Activated CD4-positive, alpha-beta T cell treated with anti-CD3 and anti-CD28 coated beads for 36 hours (primary cell): ENCODE measurements around the gene DPH3. TPM values are rescaled to one million over a fixed set of nuclear protein-coding genes. Genes with fewer than 3 reads are reported as not detected.

Source experiments
- ATAC-seq: fragments of 200-7000 bp; cut with Tn5 transposase; one replicate; pipeline ENCODE4 v1.10.0; 2021; ENCODE audit warnings: mild to moderate bottlenecking, moderate library complexity
- CTCF ChIA-PET: fragments of 350-600 bp; sonication (Branson Sonifier 250); formaldehyde crosslinking; loops from one replicate; lab custom pipeline; 2021; ENCODE audit warnings: antibody characterized with exemption; lab: Charles Lee
- POLR2A ChIA-PET: fragments of 350-600 bp; sonication (Branson Sonifier 250); formaldehyde crosslinking; loops from one replicate; lab custom pipeline; 2021; ENCODE audit warnings: antibody characterized with exemption, inconsistent platforms; lab: Charles Lee
- DNase-seq: peaks from one replicate; pipeline ENCODE4 v3.0.0-alpha.2; 2020
- H3K27ac Mint-ChIP-seq: one replicate; pipeline ENCODE4 v1.8.0; 2021; ENCODE audit warnings: mixed read lengths
- H3K27me3 Mint-ChIP-seq: one replicate; pipeline ENCODE4 v1.8.0; 2021; ENCODE audit warnings: mixed read lengths
- H3K36me3 Mint-ChIP-seq: one replicate; pipeline ENCODE4 v1.8.0; 2021; ENCODE audit warnings: low read depth, mixed read lengths
- H3K4me1 Mint-ChIP-seq: one replicate; pipeline ENCODE4 v1.8.0; 2021; ENCODE audit warnings: mixed read lengths
- H3K4me3 Mint-ChIP-seq: one replicate; pipeline ENCODE4 v1.8.0; 2021; ENCODE audit warnings: mild to moderate bottlenecking, moderate library complexity, mixed read lengths
- H3K9me3 Mint-ChIP-seq: one replicate; pipeline ENCODE4 v1.8.0; 2021; ENCODE audit warnings: low read depth, mixed read lengths
- intact Hi-C, 2 experiments: fragments of 100-400 bp; cut with DNase I in 1 of 2; cut with micrococcal nuclease in 1 of 2; formaldehyde crosslinking; loops; one replicate each; pipeline versions ENCODE4 v1.14.2 to v1.15.1; 2022 to 2024; cut with DNase I, micrococcal nuclease
- total RNA-seq, 2 experiments: library from RNA; stranded (reverse); gene quantifications; one replicate each; pipeline ENCODE4 v1.2.3, GENCODE V29; 2021

DPH3 gene
- total RNA-seq, 2 experiments from 2014 or later = 13.0 to 17.8 TPM

- H3K27ac Mint-ChIP-seq = no peak overlapping the region
- no peaks in the 10 kb centered on the region for H3K9me3 Mint-ChIP-seq
- ChIA-PET POLR2A (no interaction called here), CTCF (no interaction called here)
- H3K36me3 Mint-ChIP-seq = no peaks in the 10 kb centered on the region
- no peak overlapping the region for H3K4me3 Mint-ChIP-seq
- peaks cover 10% of the 10 kb centered on the region for H3K4me1 Mint-ChIP-seq
- no peak for DNase-seq
- H3K27me3 Mint-ChIP-seq = no peaks in the 10 kb centered on the region
- ATAC-seq = no peak
- intact Hi-C loops = loop anchor here (2.0 to 5.0 kb wide), 2 partner anchors 618 to 619 kb away; no protein-coding TSS in a partner anchor
These were observed 14.9 kb downstream of the DPH3 start for GRCh38 chr3:16249886-16250285.

GRCh38 chr3:16249336-16249735 is 15.4 kb downstream of the DPH3 start:
- intact Hi-C loops = loop anchor here (2.0 to 5.0 kb wide), 2 partner anchors 617 to 619 kb away; no protein-coding TSS in a partner anchor
- Mint-ChIP-seq H3K27ac (no peak overlapping the region), H3K9me3 (no peaks in the 10 kb centered on the region), H3K36me3 (no peaks in the 10 kb centered on the region), H3K4me1 (peaks cover 8% of the 10 kb centered on the region), H3K4me3 (no peak overlapping the region), H3K27me3 (no peaks in the 10 kb centered on the region)
- ATAC-seq (no peak), DNase-seq (peak; percentile 62)
- POLR2A ChIA-PET = no interaction called here
- CTCF ChIA-PET = interaction anchor here (1.0 to 4.2 kb wide), 2 partner anchors 201 to 203 kb away, joined by 4 to 32 read pairs; no protein-coding TSS in a partner anchor

DNA sequence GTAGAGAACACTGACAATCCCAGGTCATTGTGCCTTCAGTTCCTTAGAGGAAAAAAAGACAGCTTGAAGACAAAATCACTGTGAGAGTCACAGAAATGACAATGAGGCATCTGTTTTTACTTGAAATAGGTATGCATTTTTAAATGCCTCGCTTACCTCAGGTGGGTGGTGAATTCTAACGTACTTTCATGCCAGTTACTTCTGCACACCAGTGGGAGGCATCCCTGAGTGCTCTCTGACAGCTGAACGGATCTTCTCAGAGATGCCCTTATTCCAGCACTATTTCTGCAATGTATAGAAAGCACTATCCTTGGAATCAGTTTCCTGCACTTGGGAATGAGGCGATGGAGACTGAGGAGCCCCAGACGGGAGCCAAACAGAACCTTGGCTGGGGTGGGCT is 16.2 kb downstream of the DPH3 start:
- ChIA-PET POLR2A (no interaction called here), CTCF (interaction anchor here (0.7 to 4.2 kb wide), 20 partner anchors 9 to 337 kb away, joined by 3 to 32 read pairs (median 4); no protein-coding TSS in a partner anchor)
- no peaks in the 10 kb centered on the region for H3K27me3 Mint-ChIP-seq
- intact Hi-C loops = loop anchor here (2.0 to 5.0 kb wide), 2 partner anchors 616 to 618 kb away; no protein-coding TSS in a partner anchor
- no peaks in the 10 kb centered on the region for H3K9me3 Mint-ChIP-seq
- DNase-seq (no peak), ATAC-seq (no peak)
- no peak overlapping the region for H3K27ac Mint-ChIP-seq
- no peak overlapping the region for H3K4me3 Mint-ChIP-seq
- H3K36me3 Mint-ChIP-seq = no peaks in the 10 kb centered on the region
- H3K4me1 Mint-ChIP-seq = peaks cover 14% of the 10 kb centered on the region

- CTCF ChIA-PET = interaction anchor here (0.7 to 4.2 kb wide), 19 partner anchors 10 to 427 kb away, joined by 3 to 32 read pairs (median 4); partner anchors contain the start of genes DPH3 and OXNAD1
- intact Hi-C loops = loop anchor here (1.0 to 5.0 kb wide), 8 partner anchors 69 to 1045 kb away; no protein-coding TSS in a partner anchor
- Mint-ChIP-seq H3K4me1 (peaks cover 17% of the 10 kb centered on the region), H3K9me3 (no peaks in the 10 kb centered on the region), H3K27me3 (no peaks in the 10 kb centered on the region), H3K27ac (no peak overlapping the region), H3K4me3 (no peak overlapping the region), H3K36me3 (no peaks in the 10 kb centered on the region)
- POLR2A ChIA-PET = no interaction called here
- DNase-seq (peak; percentile 88), ATAC-seq (peak; percentile 83)
These were observed 17.3 kb downstream of the DPH3 start for GRCh38 chr3:16247282-16248061.

DNA sequence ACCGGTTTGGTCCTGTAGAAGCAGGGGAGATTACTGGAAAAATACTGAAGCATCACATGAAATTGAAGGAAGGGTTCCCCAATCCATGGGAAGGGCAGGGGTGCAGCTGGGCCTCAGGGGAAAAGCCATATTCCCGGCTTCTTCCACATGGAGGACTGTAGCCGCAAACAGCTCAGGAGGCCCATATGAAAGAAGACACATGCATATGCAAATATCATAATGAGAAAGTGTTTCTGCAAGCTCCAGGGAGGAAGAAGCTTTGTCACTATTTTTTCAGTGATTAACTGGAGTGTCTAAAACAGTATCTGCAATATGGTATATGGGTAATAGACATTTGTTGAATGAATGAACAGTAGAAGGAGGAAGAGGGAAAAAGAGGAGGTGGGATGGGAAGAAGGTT is 19.1 kb downstream of the DPH3 start:
- Mint-ChIP-seq H3K9me3 (no peaks in the 10 kb centered on the region), H3K27ac (no peak overlapping the region), H3K4me1 (peaks cover 20% of the 10 kb centered on the region), H3K4me3 (no peak overlapping the region), H3K36me3 (no peaks in the 10 kb centered on the region), H3K27me3 (no peaks in the 10 kb centered on the region)
- ATAC-seq = no peak
- DNase-seq = no peak
- intact Hi-C loops = loop anchor here (2.0 to 5.0 kb wide), 2 partner anchors 387 to 613 kb away; no protein-coding TSS in a partner anchor
- CTCF ChIA-PET = interaction anchor here (0.6 to 4.2 kb wide), 7 partner anchors 18 to 263 kb away, joined by 3 to 32 read pairs (median 3); partner anchors contain the start of gene GALNT15
- POLR2A ChIA-PET = no interaction called here

DNA sequence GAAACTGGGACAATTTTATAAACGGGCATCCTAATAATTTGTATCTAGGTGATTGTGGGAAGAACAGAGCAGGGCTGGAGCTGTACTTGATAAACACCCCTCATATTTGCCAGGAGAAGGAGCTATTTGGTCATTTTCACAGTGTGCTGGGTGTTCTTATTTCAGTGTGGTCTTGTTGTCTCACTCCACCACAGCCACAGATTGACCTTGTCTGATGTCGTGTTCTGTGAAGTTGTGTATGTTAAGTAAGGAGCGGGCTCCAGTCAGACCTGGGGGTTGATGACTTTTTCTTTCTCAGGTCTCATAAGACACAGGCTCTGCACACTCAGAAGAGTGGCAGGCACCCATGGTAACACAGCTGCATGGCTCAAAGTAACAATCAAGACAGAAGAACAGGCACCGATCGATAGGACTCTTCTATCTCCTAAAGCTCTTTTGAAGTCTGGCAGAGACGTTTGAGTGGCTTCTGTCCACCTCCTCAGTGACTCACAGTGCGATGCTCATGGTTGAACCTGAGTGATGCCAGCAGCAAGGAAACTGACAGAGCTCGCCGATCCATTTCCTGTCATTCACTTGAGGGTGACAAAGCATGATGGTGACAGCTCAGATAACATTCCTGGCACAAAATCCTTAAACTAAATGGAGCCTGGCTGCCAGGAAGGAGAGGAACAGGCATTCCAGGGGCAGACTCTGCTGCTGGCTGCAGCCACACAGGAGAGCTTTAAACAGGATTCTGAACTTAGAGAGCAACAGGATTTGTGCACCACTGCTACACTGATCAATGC is 20.8 kb downstream of the DPH3 start:
- Mint-ChIP-seq H3K9me3 (no peaks in the 10 kb centered on the region), H3K4me1 (peaks cover 24% of the 10 kb centered on the region), H3K4me3 (no peak overlapping the region), H3K27ac (no peak overlapping the region), H3K27me3 (no peaks in the 10 kb centered on the region), H3K36me3 (no peaks in the 10 kb centered on the region)
- peak; percentile 40 for DNase-seq
- intact Hi-C loops = no loop called here
- ATAC-seq = peak; percentile 52
- CTCF ChIA-PET = interaction anchor here (0.6 to 2.8 kb wide), 12 partner anchors 10 to 646 kb away, joined by 3 to 20 read pairs (median 4); partner anchors contain the start of gene OXNAD1
- POLR2A ChIA-PET = no interaction called here

- DNase-seq (no peak), ATAC-seq (no peak)
- H3K9me3 Mint-ChIP-seq = no peaks in the 10 kb centered on the region
- no peak overlapping the region for H3K4me3 Mint-ChIP-seq
- H3K36me3 Mint-ChIP-seq = no peaks in the 10 kb centered on the region
- POLR2A ChIA-PET = no interaction called here
- peak overlapping the region; percentile 43 for H3K27ac Mint-ChIP-seq
- peaks cover 19% of the 10 kb centered on the region for H3K4me1 Mint-ChIP-seq
- intact Hi-C loops = no loop called here
- CTCF ChIA-PET = interaction anchor here (0.6 to 2.8 kb wide), 3 partner anchors 10 to 192 kb away, joined by 5 to 20 read pairs (median 5); no protein-coding TSS in a partner anchor
- no peaks in the 10 kb centered on the region for H3K27me3 Mint-ChIP-seq
These were observed 22.6 kb downstream of the DPH3 start for GRCh38 chr3:16242177-16242576.

GRCh38 chr3:16241225-16241624 is 23.5 kb downstream of the DPH3 start:
- intact Hi-C loops = no loop called here
- DNase-seq (no peak), ATAC-seq (no peak)
- Mint-ChIP-seq H3K27me3 (no peaks in the 10 kb centered on the region), H3K4me3 (no peak overlapping the region), H3K4me1 (peaks cover 16% of the 10 kb centered on the region), H3K9me3 (no peaks in the 10 kb centered on the region), H3K27ac (no peak overlapping the region), H3K36me3 (no peaks in the 10 kb centered on the region)
- CTCF ChIA-PET = interaction anchor here (0.9 to 1.2 kb wide), 2 partner anchors 9 to 53 kb away, joined by 3 to 5 read pairs; no protein-coding TSS in a partner anchor
- POLR2A ChIA-PET = no interaction called here

- Mint-ChIP-seq H3K9me3 (no peaks in the 10 kb centered on the region), H3K36me3 (no peaks in the 10 kb centered on the region), H3K27me3 (no peaks in the 10 kb centered on the region), H3K27ac (peak overlapping the region; percentile 62), H3K4me1 (peaks cover 16% of the 10 kb centered on the region), H3K4me3 (no peak overlapping the region)
- intact Hi-C loops = no loop called here
- no peak for DNase-seq
- ATAC-seq = peak; percentile 56
- ChIA-PET CTCF (interaction anchor here (0.9 kb wide), 1 partner anchor 52 kb away, joined by 3 read pairs; no protein-coding TSS in a partner anchor), POLR2A (no interaction called here)
These were observed 24.3 kb downstream of the DPH3 start for GRCh38 chr3:16240229-16241023.

DNA sequence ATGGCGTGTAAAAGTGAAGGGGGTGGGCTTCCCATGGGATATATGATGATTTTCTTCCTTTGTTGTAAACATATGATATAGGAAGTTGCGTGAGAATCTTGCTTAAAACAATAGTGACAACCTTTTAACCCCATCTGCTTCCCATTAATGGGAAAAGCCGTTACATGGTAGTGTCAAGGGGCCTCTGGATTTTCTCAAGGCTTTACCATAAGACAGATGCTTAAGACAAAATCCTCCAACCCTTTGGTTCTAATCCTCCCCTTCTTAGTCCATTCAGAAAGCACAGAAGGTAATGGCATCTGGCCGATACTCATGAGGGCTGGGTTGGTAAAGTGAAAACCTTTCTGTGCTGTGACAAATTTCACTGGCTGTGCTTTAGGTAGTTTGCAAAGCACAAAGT is 25.0 kb downstream of the DPH3 start:
- Mint-ChIP-seq H3K4me3 (no peak overlapping the region), H3K27ac (no peak overlapping the region), H3K27me3 (no peaks in the 10 kb centered on the region), H3K36me3 (no peaks in the 10 kb centered on the region), H3K9me3 (no peaks in the 10 kb centered on the region), H3K4me1 (peaks cover 16% of the 10 kb centered on the region)
- CTCF ChIA-PET = no interaction called here
- ATAC-seq (peak; percentile 9), DNase-seq (no peak)
- POLR2A ChIA-PET = no interaction called here
- intact Hi-C loops = no loop called here
